ENCODE results near the gene GALK2.

GALK2 gene

GRCh38 chr15:49169880-49170597, at the start of gene GALK2:
GALK2 (plus strand) TSS chr15:49170247; CDS start chr15:49170323, 76 bp downstream.
- DNase-seq (ENCODE audit: low read depth), result peak; percentile 65

DNA sequence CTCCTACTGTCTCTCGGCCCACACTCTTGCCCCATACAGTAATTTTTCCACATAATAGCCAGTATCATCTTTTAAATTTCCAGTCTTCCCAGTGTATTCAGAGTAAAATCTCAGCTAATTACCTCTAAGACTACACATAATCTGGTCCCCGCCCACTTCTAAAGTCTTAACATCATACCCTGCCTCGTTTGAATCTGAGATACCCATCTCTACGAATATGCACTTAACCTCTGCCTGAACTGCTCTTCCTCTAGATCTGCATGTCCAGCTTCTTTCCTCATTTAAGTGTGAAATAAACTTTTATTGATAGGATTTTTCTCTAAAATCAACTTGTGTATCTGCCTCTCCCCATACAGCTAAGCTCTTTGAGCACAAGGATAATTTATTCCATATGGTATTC, 49.2 kb upstream of the GALK2 start:
- no peak for DNase-seq (ENCODE audit: low read depth)

- DNase-seq (ENCODE audit: low read depth), result no peak
Measured at GRCh38 chr15:49121901-49122300, 48.1 kb upstream of the GALK2 start.

GRCh38 chr15:49122541-49123062, 47.4 kb upstream of the GALK2 start:
- DNase-seq (ENCODE audit: low read depth), result no peak

DNA sequence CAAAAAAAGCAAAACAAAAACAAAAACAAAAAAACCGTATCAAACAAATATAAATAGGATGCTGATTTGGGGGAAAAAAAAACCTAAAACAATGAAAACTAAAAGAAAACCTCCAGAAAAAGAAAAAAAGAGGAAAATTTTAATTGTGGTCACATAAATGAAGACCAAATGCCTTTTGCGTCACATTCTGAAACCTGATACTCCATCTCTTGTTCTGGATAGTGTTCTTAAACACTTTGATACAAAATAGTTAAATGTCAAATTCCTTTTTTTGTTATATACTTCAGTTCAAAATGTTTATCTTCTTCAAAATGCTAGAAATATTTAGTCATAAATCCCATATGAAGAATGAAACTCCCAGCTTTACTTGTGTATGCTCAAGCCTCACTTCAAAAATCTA, 45.7 kb upstream of the GALK2 start:
- DNase-seq (ENCODE audit: low read depth), result no peak

GRCh38 chr15:49131403-49131802, 38.6 kb upstream of the GALK2 start:
- no peak for DNase-seq (ENCODE audit: low read depth)

GRCh38 chr15:49134683-49135341, 35.2 kb upstream of the GALK2 start:
- no peak for DNase-seq (ENCODE audit: low read depth)

GRCh38 chr15:49135342-49135857, 34.6 kb upstream of the GALK2 start:
- DNase-seq (ENCODE audit: low read depth), result no peak

DNA sequence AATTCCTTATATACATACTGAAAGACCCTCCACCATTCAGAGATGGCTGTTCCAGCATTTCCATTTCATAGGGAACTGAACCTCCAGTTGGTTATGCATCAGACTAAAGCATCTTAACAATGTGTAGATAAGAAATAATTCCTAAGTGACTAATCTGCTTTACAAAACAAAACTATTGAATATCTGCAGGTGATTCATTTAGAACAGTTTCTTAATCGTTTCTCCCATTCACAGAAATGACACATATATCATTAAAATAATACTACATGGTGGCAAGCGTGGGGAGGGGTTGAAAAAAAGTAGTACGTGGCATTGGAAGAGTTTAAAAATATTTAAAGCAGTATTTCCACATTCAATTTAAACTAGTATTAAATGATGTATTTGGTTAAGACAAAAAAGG, 34.1 kb upstream of the GALK2 start:
- no peak for DNase-seq (ENCODE audit: low read depth)

- DNase-seq (ENCODE audit: low read depth), result no peak
Measured at GRCh38 chr15:49137861-49138260, 32.2 kb upstream of the GALK2 start.

DNA sequence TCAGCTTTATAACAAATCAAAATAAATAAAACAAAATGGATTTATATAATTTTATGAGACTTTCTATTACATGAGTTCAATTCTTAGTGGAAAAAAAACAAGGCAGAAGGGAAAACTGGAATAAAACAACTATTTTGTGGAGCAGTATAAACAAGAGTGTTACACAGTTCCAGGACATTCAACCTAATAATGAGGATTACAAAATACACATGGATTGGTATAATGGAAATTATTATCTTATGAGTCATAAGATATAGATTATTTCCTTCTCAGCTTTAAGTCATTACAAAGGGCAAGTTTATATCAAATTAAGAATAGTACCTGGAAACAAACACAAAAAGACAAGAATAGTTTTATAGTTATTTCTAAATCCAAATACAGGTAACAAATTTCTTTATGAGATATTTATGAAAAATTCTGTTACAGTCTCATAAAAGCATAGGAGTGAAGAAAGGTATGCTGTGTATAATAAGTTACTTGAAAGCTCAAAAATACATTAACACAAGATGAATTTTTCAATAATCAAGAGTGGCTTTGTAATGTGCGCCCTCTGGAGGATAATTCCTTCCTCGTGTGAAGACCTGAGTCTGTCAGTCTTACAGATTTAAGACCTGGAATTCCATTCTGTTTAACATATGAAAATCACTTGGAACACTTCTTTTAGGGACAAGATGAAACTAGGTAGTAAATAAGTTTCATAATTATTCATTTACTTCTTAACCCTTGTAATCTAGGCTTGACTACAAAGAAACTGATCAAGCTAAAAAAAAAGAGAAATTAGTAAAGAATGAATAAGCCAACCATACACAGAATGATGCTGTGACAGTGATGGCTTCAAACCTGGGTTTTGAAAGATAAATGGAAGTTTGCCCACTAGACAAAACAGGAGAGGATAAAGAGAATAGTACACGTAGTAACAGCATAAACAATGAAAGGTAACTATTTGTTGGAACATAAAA, 24.1 kb upstream of the GALK2 start:
- no peak for DNase-seq (ENCODE audit: low read depth)

GRCh38 chr15:49148298-49148697, 21.7 kb upstream of the GALK2 start:
- DNase-seq (ENCODE audit: low read depth), result no peak

DNA sequence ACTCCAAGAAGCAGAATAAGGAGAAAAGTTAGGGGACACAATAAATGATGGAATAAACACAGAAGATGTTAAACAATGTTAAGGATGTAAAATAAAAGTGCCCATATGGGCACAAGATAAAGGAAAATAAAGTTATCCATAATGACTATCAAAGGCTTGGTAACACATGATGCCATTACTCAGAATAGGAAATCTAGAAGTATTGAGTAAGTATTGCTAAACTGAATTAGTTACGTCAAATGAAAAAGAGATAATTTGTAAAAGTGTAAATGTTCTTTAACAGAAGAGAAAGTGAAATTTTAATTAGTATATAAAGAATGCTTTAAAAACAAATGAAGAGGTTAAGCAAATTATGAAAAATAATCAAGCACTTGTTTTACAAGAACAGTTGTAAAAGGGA, 21.3 kb upstream of the GALK2 start:
- no peak for DNase-seq (ENCODE audit: low read depth)

GRCh38 chr15:49151831-49152230, 18.2 kb upstream of the GALK2 start:
- no peak for DNase-seq (ENCODE audit: low read depth)

GRCh38 chr15:49152552-49153312, 17.3 kb upstream of the GALK2 start:
- no peak for DNase-seq (ENCODE audit: low read depth)

- no peak for DNase-seq (ENCODE audit: low read depth)
Measured at GRCh38 chr15:49154359-49154758, 15.7 kb upstream of the GALK2 start.

DNA sequence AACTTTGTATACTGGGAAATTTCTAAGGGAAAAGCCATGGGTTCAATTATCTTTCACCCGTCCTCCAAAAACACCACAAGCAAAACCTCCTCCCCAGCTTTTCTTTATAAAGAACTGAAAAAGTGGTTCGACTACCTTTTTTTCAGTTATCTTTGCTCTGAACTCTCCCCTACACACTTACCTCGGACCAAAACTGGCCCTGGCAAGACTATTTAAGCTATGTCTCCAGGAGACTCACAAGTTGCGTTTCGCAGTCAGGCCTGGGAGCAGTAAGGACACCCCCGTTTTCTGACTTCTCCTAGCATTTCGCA, 15.3 kb upstream of the GALK2 start:
- no peak for DNase-seq (ENCODE audit: low read depth)

- peak; percentile 97 for DNase-seq (ENCODE audit: low read depth)
Measured at GRCh38 chr15:49155110-49155833, 14.8 kb upstream of the GALK2 start, which contains the start of gene COPS2. COPS2 (minus strand) TSS chr15:49155599; CDS start chr15:49155578, 21 bp downstream.

DNA sequence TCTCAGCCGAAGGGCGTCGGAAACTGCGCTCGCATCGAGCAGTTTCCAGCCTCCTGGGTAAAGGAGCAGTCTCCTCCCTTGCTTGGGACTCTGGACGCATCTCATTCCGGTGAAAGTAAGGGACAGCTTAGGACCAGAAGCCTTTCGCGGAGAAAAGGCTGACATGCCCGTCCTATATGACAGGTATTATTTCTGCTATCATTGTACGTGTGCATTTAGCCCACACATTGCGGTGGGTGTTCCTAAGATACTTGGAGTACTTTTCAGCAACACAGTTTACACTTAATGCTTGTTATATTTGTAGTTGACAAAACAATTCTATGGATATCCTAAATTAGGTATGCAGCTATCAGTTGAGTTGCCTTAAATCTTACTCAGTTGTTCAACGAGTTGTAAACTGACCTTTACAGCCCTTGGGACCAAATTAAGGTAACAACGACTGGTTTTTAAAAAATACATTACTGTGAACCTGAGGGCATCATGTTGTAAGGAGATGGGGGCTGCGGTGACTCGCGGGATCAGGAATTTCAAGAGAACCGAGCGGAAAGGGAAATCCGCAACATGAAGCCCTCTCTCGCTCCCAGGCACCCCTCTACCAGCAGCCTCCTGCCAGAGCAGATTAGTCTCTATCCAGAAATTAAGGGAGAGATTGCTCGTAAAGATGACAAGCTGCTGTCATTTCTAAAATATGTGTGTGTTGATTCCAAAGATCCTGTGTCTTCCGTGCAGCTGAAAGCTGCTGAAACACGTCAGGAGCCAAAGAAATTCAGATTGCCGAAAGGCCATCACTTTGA, 14.0 kb upstream of the GALK2 start:
- DNase-seq (ENCODE audit: low read depth), result no peak

DNA sequence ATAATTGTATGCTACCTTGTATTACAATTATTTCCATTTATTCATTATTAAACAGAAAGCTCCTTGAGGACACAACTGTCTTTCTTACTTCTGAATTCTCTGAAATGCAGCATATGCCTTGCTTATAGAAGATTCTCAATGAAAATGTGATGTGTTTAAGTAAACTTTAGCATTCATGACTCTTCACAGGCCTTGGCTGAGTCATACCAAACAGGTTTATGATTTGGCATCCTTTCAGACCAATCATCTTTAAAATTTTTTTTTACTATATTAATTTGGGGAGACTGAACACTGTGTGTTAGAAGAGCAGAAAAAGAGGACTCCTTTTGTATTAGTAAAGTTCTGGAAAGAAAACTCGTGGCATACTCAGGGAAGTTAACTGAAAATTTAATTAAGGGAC, 6.4 kb upstream of the GALK2 start:
- no peak for DNase-seq (ENCODE audit: low read depth)

Measured in GM04504 (cell line).